HepG2 (cell line): ENCODE data around the gene ERCC4. TPM values are rescaled to one million over a fixed set of nuclear protein-coding genes. Genes with fewer than 3 reads are reported as not detected.
A peak's percentile ranks its signal among the peaks of the same experiment; 100 is the strongest.
"Not testable (repeated sequence)": the region's sequence is repeated elsewhere in the genome, so short reads cannot be mapped to it uniquely, and the experiment has no call there.

Experiments
- ATAC-seq: fragments of 200-7000 bp; cut with Tn5 transposase; 3 replicates; pipeline ENCODE4 v1.9.1; 2020; ENCODE audit warnings: mild to moderate bottlenecking, moderate library complexity
- BruUV-seq: library from RNA; stranded (reverse); fragments of 400-500 nt; replicated peaks from 2 replicates; lab custom pipeline; 2021; lab: Mats Ljungman, UMichigan
- CTCF ChIA-PET: fragments of 300-600 bp; formaldehyde crosslinking; extraction: SDS; loops from one replicate; lab custom pipeline; 2021; ENCODE audit warnings: low total read pairs, inconsistent platforms, low intra/inter-chr PET ratio; lab: Yijun Ruan, JAX
- POLR2A ChIA-PET: fragments of 350-600 bp; sonication (Branson Sonifier 250); formaldehyde crosslinking; loops from one replicate; lab custom pipeline; 2020; ENCODE audit warnings: antibody characterized with exemption, inconsistent platforms; lab: Yijun Ruan, JAX
- DNase-seq: peaks from one replicate; pipeline ENCODE4 v3.0.0-alpha.2; 2015; ENCODE audit warnings: low spot score
- FAIRE-seq: peaks from 3 replicates; lab custom pipeline; 2011; peaks lifted over from hg19 to GRCh38; lab: Jason Lieb, UNC
- H2AFZ ChIP-seq: one replicate; pipeline ENCODE4 v1.6.1; 2011; ENCODE audit warnings: low read length, inconsistent platforms
- H3K27ac ChIP-seq: fragments of 300-600 bp; 3 replicates; pipeline ENCODE4 v1.8.0; 2011; ENCODE audit warnings: mixed run types, mild to moderate bottlenecking, mixed read lengths, low read length, inconsistent platforms; ENCODE audit not compliant: insufficient read depth; ENCODE audit errors: extremely low read length
- H3K27me3 ChIP-seq, 2 experiments: fragments of 200-600 bp in 1 of 2; 2 replicates in 1 of 2; 3 replicates in 1 of 2; pipeline versions ENCODE4 v1.6.0 to v1.8.0; 2011; ENCODE audit warnings: low read length in 2 of 2, mild to moderate bottlenecking in 2 of 2, moderate library complexity in 2 of 2, inconsistent platforms in 1 of 2; ENCODE audit not compliant: insufficient read depth in 2 of 2, control insufficient read depth in 1 of 2
- H3K36me3 ChIP-seq, 2 experiments: fragments of 200-600 bp in 1 of 2; replicated peaks in 1 of 2; 2 replicates in 1 of 2; 3 replicates in 1 of 2; pipeline versions ENCODE4 v1.5.1 to v1.8.0; 2011; ENCODE audit warnings: low read length in 2 of 2, inconsistent platforms in 1 of 2; ENCODE audit not compliant: insufficient read depth in 2 of 2, control insufficient read depth in 1 of 2
- H3K4me1 ChIP-seq: 2 replicates; pipeline ENCODE4 v1.5.1; 2012; ENCODE audit warnings: low read length, inconsistent platforms; ENCODE audit not compliant: insufficient read depth
- H3K4me2 ChIP-seq: 2 replicates; pipeline ENCODE4 v1.6.0; 2011; ENCODE audit warnings: low read depth, low read length, inconsistent platforms
- H3K4me3 ChIP-seq, 3 experiments: fragments of 200-600 bp in 1 of 3; sonication (generic), shearing (Covaris generic) in 1 of 3; replicated peaks in 1 of 3; 2 replicates each; pipeline ENCODE4 v1.5.1; 2011 to 2016; ENCODE audit warnings: low read length in 3 of 3, inconsistent platforms in 2 of 3, low read depth in 2 of 3, mild to moderate bottlenecking in 2 of 3, control low read depth in 1 of 3, mixed read lengths in 1 of 3; ENCODE audit not compliant: insufficient read depth in 1 of 3
- H3K79me2 ChIP-seq: one replicate; pipeline ENCODE4 v1.6.1; 2011; ENCODE audit warnings: low read length, inconsistent platforms; ENCODE audit not compliant: insufficient read depth
- H3K9ac ChIP-seq: 2 replicates; pipeline ENCODE4 v1.6.0; 2011; ENCODE audit warnings: mild to moderate bottlenecking, low read depth, low read length, inconsistent platforms; ENCODE audit not compliant: insufficient read depth
- H3K9me3 ChIP-seq: 2 replicates; pipeline ENCODE4 v1.5.1; 2012; ENCODE audit warnings: mild to moderate bottlenecking, low read length
- H4K20me1 ChIP-seq: 2 replicates; pipeline ENCODE4 v1.6.0; 2011; ENCODE audit warnings: inconsistent platforms, mild to moderate bottlenecking, low read length, moderate library complexity; ENCODE audit not compliant: insufficient read depth
- CBX1 ChIP-seq: IDR thresholded peaks from one replicate; pipeline ENCODE4 v1.6.1; 2016; ENCODE audit warnings: antibody characterized with exemption, low read depth
- CREB1 ChIP-seq, 2 experiments: fragments of 450-650 bp in 1 of 2; IDR thresholded peaks; 2 replicates each; pipeline ENCODE4 v1.6.1; 2016 to 2017; ENCODE audit warnings: control low read depth in 1 of 2, mild to moderate bottlenecking in 1 of 2, missing compliant biosample characterization in 1 of 2, missing genetic modification characterization in 1 of 2
- FOSL2 ChIP-seq: sonication (generic); formaldehyde crosslinking; IDR thresholded peaks from 2 replicates; pipeline ENCODE4 v1.4.0; 2020; ENCODE audit warnings: missing genetic modification reagents
- SMC3 ChIP-seq: IDR thresholded peaks from 2 replicates; pipeline ENCODE4 v1.6.1; 2011; ENCODE audit warnings: low read length, improper control_type of control experiment
- STAG1 ChIP-seq: sonication (generic); formaldehyde crosslinking; IDR thresholded peaks from 2 replicates; pipeline ENCODE4 v1.4.0; 2020; ENCODE audit warnings: missing genetic modification reagents
- ZNF44 ChIP-seq: sonication (generic); formaldehyde crosslinking; IDR thresholded peaks from 2 replicates; pipeline ENCODE4 v1.5.1; 2020; ENCODE audit warnings: mild to moderate bottlenecking, missing genetic modification reagents
- WGBS: methylation state at CpG from one replicate; pipeline ENCODE4 v1.1.6; 2017; ENCODE audit warnings: low lambda C conversion rate; 5-methylcytosine and 5-hydroxymethylcytosine counted together
- in situ Hi-C: cut with HindIII; loops from 2 replicates; pipeline ENCODE4 v1.10.0; 2017; ENCODE audit warnings: low pct_unique_long_range_greater_than_20kb; ENCODE audit not compliant: extremely low pct_ligation_motif_present
- intact Hi-C: fragments of 100-400 bp; cut with micrococcal nuclease; formaldehyde crosslinking; loops from one replicate; pipeline ENCODE4 v1.10.0; 2022; ENCODE audit not compliant: unreplicated experiment
- polyA plus RNA-seq, 8 experiments: library from polyadenylated mRNA; depleted of rRNA in 3 of 8; stranded (reverse) in 7 of 8; unstranded in 1 of 8; fragments of >200 nt; fragmentation: Illumina TruSeq in 4 of 8; extraction: Trizol in 4 of 8; gene quantifications; 2 replicates each; pipeline versions ENCODE4 v1.2.1 to v1.2.3, GENCODE V29; 2011 to 2016; ENCODE audit warnings: low read depth in 4 of 8, missing spikeins in 1 of 8, mixed read lengths in 1 of 8; ENCODE audit not compliant: insufficient read depth in 1 of 8
- total RNA-seq, 5 experiments: library from RNA; depleted of rRNA; stranded (reverse); fragments of >200 nt; fragmentation: Illumina TruSeq; extraction: Trizol; gene quantifications; 2 replicates each; pipeline ENCODE4 v1.2.3, GENCODE V29; 2016; ENCODE audit warnings: low read depth in 1 of 5
- TF ChIP-seq, protein P1 (sequence below): sonication (generic); formaldehyde crosslinking; IDR thresholded peaks from 2 replicates; pipeline ENCODE4 v1.4.0; 2020; ENCODE audit warnings: missing genetic modification reagents
- TF ChIP-seq, protein P2 (sequence below): sonication (generic); formaldehyde crosslinking; IDR thresholded peaks from 2 replicates; pipeline ENCODE4 v1.5.0; 2020; ENCODE audit warnings: mild to moderate bottlenecking, missing genetic modification reagents, moderate library complexity
- TF ChIP-seq, protein P3 (sequence below): IDR thresholded peaks from 2 replicates; pipeline ENCODE4 v1.6.1; 2018; ENCODE audit warnings: missing genetic modification reagents, mild to moderate bottlenecking, missing compliant biosample characterization
- TF ChIP-seq, protein P4 (sequence below), 2 experiments: sonication (generic) in 1 of 2; formaldehyde crosslinking in 1 of 2; IDR thresholded peaks; 2 replicates each; pipeline versions ENCODE4 v1.4.0 to v1.6.1; 2018 to 2020; ENCODE audit warnings: missing genetic modification reagents in 2 of 2, borderline replicate concordance in 1 of 2, low read depth in 1 of 2, mild to moderate bottlenecking in 1 of 2, missing biosample characterization in 1 of 2
- TF ChIP-seq, protein P5 (sequence below): sonication (generic); formaldehyde crosslinking; IDR thresholded peaks from 2 replicates; pipeline ENCODE4 v1.5.0; 2020; ENCODE audit warnings: missing genetic modification reagents, mild to moderate bottlenecking, borderline replicate concordance

The ERCC4 gene
- total and polyA plus RNA-seq, 2 of the 13 experiments (the other 11 are each of a cell fraction or from before 2014, with no cell fraction given), result 5.4 to 15.2 TPM

DNA sequence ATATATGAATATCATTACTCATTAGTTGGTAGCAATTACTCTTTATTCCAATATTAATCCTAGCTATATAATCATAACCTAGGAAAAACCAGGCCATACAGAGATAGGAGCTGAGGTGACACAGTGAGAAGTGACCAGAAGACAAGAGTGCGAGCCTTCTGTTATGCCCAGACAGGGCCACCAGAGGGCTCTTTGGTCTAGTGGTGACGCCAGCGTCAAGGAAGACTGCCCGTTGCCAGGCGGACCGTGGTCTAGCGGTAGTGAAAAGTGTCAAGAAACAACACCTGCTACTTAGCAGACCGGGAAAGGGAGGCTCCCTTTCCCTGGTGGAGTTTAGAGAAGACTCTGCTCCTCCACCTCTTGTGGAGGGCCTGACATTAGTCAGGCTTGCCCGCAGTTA, 15.1 kb upstream of the ERCC4 start:
- H3K79me2 ChIP-seq; POLR2A ChIA-PET; in situ Hi-C loops; BruUV-seq; H3K4me2 ChIP-seq; H3K36me3 ChIP-seq; ATAC-seq; H2AFZ ChIP-seq; H4K20me1 ChIP-seq; H3K27me3 ChIP-seq; intact Hi-C loops; H3K9ac ChIP-seq; H3K27ac ChIP-seq; H3K4me3 ChIP-seq; FAIRE-seq; TF ChIP-seq CREB1 (IDR thresholded peaks at IDR 0.05): not testable (repeated sequence)
- CTCF ChIA-PET, result interaction anchor here (4.9 kb wide), 1 partner anchor 14 kb away, joined by 29 read pairs; the partner anchor contains the start of gene ERCC4
- peaks cover 20% of the 10 kb centered on the region for H3K9me3 ChIP-seq
- H3K4me1 ChIP-seq, result peaks cover 17% of the 10 kb centered on the region
- peak; percentile 47 for DNase-seq
- TF ChIP-seq, protein P1, sequence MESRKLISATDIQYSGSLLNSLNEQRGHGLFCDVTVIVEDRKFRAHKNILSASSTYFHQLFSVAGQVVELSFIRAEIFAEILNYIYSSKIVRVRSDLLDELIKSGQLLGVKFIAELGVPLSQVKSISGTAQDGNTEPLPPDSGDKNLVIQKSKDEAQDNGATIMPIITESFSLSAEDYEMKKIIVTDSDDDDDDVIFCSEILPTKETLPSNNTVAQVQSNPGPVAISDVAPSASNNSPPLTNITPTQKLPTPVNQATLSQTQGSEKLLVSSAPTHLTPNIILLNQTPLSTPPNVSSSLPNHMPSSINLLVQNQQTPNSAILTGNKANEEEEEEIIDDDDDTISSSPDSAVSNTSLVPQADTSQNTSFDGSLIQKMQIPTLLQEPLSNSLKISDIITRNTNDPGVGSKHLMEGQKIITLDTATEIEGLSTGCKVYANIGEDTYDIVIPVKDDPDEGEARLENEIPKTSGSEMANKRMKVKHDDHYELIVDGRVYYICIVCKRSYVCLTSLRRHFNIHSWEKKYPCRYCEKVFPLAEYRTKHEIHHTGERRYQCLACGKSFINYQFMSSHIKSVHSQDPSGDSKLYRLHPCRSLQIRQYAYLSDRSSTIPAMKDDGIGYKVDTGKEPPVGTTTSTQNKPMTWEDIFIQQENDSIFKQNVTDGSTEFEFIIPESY (CRISPR knock-in tag), result peak; percentile 57
- TF ChIP-seq CREB1 (CRISPR knock-in tag; IDR thresholded peaks at IDR 0.05) (0 out of 2 replicates have a peak, but pooled peaks have one; percentile 33), FOSL2 (0 out of 2 replicates have a peak, but pooled peaks have one; percentile 7), SMC3 (peak; percentile 58), ZNF44 (CRISPR knock-in tag) (peak; percentile 99), STAG1 (CRISPR knock-in tag) (peak; percentile 53), CBX1 (peak; percentile 52)
- TF ChIP-seq, protein P2, sequence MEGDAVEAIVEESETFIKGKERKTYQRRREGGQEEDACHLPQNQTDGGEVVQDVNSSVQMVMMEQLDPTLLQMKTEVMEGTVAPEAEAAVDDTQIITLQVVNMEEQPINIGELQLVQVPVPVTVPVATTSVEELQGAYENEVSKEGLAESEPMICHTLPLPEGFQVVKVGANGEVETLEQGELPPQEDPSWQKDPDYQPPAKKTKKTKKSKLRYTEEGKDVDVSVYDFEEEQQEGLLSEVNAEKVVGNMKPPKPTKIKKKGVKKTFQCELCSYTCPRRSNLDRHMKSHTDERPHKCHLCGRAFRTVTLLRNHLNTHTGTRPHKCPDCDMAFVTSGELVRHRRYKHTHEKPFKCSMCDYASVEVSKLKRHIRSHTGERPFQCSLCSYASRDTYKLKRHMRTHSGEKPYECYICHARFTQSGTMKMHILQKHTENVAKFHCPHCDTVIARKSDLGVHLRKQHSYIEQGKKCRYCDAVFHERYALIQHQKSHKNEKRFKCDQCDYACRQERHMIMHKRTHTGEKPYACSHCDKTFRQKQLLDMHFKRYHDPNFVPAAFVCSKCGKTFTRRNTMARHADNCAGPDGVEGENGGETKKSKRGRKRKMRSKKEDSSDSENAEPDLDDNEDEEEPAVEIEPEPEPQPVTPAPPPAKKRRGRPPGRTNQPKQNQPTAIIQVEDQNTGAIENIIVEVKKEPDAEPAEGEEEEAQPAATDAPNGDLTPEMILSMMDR (CRISPR knock-in tag), result peak; percentile 54
- TF ChIP-seq, protein P3, sequence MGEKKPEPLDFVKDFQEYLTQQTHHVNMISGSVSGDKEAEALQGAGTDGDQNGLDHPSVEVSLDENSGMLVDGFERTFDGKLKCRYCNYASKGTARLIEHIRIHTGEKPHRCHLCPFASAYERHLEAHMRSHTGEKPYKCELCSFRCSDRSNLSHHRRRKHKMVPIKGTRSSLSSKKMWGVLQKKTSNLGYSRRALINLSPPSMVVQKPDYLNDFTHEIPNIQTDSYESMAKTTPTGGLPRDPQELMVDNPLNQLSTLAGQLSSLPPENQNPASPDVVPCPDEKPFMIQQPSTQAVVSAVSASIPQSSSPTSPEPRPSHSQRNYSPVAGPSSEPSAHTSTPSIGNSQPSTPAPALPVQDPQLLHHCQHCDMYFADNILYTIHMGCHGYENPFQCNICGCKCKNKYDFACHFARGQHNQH (CRISPR knock-in tag), result 0 out of 2 replicates have a peak, but pooled peaks have one; percentile 31
- TF ChIP-seq, protein P4, sequence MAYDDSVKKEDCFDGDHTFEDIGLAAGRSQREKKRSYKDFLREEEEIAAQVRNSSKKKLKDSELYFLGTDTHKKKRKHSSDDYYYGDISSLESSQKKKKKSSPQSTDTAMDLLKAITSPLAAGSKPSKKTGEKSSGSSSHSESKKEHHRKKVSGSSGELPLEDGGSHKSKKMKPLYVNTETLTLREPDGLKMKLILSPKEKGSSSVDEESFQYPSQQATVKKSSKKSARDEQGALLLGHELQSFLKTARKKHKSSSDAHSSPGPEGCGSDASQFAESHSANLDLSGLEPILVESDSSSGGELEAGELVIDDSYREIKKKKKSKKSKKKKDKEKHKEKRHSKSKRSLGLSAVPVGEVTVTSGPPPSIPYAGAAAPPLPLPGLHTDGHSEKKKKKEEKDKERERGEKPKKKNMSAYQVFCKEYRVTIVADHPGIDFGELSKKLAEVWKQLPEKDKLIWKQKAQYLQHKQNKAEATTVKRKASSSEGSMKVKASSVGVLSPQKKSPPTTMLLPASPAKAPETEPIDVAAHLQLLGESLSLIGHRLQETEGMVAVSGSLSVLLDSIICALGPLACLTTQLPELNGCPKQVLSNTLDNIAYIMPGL (CRISPR knock-in tag; IDR thresholded peaks at IDR 0.05; ENCODE audit: borderline replicate concordance in 1 of 2, low read depth in 1 of 2), result 0 out of 4 replicates have a peak, but pooled peaks of 1 of the 2 experiments have one; percentile 17
- TF ChIP-seq, protein P5, sequence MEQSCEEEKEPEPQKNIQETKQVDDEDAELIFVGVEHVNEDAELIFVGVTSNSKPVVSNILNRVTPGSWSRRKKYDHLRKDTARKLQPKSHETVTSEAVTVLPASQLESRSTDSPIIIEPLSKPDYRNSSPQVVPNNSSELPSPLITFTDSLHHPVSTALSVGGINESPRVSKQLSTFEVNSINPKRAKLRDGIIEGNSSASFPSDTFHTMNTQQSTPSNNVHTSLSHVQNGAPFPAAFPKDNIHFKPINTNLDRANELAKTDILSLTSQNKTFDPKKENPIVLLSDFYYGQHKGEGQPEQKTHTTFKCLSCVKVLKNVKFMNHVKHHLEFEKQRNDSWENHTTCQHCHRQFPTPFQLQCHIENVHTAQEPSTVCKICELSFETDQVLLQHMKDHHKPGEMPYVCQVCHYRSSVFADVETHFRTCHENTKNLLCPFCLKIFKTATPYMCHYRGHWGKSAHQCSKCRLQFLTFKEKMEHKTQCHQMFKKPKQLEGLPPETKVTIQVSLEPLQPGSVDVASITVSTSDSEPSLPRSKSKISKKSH (CRISPR knock-in tag), result peak; percentile 86; the same call in 1 of the 2 replicates
- 17% methylated on average over 9 of the region's 9 CpGs for WGBS
